ENCODE data around the gene POMGNT2.
A peak's percentile ranks its signal among the peaks of the same experiment; 100 is the strongest.

Gene POMGNT2

DNA sequence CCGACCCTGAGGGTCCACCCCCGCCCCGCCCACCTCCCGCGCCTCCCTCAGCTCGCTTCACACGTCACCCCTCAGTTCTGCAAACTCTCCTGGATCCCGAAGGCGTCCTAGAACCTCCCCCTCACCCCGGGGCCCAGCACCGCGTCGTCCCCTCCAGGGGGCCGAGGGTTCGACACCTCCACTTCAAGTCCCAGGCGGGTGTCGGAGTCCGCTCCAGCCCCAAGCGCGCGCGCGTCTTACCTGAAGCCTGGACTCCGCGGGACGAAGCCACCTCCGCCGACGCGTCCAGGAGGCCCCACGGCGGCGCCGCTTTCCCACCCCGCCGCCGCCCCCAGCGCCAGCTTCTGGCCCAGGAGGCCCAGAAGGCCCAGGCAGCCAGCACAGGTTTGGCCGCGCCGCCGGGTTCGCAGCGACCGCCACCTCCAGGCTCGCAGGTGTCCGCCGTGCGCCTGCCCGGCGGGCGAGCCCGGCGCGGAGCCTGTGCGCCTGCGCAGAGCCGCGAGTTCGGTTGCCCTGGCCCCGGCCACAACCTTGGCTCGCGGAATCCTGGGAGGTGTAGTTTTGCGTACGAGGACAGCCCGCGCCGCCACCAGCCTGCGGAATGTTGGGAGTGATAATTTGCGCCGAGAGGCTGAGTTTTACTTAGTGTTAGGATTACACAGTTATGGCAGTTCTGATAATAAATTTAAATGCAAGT, at the start of gene POMGNT2:
TSS of gene POMGNT2 (minus strand) at position 484 of the 697 bp plus-strand sequence. CDS start 24,648 bp downstream, outside the sequence.
- peak; percentile 91 for DNase-seq (ENCODE audit: low spot score)

DNA sequence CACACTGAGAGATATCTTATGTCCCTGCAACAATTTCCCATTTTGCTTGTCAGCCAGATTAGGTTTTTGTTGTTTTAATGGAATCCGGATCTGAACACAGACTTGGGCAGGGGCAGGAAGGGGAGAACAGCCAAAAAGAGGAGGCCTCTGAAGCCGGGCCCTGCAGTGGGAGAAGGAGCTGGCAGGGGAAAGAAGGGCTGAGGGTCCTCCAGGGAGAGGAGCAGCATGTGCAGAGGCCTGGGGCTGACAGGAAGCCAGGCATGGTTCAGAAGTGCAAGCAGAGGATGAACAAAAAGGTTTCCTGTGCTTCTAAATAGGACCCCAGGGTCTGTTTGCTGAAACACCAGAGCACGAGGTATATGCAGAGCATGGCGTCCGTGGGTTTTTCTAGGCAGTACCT, 49.1 kb upstream of the POMGNT2 start:
- DNase-seq (ENCODE audit: low spot score), result no peak

DNA sequence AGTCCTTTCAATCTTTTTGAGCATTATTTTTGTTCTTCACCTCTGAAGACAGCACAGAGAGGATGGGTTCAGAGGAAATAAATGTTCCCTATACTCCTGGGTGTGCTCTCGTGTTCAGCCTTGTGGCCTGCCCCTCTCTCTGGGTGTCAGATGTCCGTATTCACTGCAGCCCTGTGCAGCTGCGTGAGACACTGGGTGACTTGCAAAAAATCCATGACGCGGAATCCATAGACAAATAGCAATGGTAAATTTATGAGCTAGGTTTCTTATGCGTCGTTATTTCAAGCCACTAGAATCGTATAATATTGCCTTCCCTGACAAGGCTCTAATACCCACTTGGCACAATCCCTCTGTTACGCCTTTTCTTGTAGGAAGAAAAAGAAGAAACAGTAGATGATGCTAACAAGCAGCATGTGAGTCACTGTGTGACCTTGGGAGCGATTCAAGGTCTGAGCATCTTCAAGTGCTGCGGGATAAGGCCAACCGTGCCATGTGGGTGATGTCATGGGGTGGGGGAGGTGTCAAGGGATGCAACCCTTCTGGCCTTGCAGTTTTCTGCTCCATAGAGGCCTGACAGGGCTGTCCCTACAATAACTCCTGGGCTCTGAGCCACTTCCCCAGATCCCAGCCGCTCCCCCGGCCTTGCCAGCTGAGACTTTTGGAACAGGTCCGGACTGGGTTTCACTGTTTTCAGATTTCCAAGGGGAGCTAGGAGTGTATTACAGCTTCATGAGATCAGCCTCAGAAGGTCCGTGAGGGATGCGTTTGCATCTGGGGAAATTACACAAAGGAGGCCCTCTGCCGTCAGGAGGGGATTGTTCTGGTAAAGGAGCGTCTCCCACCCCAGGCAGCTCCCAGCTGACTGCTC, 47.6 kb upstream of the POMGNT2 start:
- no peak for DNase-seq (ENCODE audit: low spot score)

DNA sequence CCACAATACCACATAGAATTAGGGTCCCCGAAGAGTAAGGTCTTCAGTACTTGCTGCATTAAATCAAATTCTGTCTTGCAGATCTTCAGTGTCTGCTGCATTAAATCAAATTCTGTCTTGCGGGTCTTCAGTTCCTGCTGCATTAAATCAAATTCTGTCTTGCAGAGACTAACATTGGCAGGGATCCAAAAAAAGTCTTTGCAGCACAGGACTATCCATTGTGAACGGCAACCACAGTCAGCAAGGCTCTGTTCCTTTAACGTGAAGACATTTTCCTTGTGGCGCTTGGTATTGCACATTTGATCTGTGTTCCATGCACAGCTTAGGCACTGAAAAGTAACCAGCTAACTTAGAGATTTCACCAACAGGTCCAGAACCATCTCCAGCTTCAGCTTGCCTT, 46.8 kb upstream of the POMGNT2 start:
- no peak for DNase-seq (ENCODE audit: low spot score)

DNA sequence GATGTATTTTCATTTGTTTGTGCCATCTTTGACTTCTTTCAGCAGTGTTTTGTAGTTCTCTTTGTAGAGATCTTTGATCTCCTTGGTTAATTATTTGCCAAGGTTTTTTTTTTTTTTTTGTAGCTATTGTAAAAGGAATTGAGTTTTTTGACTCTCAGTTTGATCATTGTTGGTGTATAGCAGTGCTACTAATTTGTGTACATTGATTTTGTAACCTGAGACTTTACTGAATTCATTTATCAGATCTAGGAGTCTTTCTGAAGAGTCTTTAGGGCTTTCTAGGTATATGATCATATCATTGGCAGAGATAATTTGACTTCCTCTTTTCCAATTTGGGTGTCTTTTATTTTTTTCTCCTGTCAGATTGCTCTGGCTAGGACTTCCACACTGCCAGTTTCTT, 42.2 kb upstream of the POMGNT2 start:
- DNase-seq (ENCODE audit: low spot score), result no peak

DNA sequence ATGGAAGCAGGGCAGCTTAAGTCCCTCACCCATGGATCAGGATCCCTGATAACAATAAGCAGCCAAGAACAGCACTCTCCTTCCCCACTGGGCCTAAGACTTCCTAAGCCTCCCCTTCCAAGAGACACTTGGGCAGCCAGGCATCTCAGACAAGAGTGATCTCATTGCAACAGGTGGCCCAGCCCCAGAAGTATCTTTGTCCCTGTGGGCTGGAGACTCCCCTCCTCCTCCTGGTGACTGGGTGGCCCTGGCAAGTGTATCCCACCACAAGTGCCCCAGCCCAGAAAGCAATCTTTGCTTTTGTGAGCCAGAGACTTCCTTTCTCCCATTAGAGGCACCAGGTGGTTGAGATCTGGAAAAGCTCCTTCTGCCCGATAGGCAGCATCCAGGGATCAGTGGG, 40.7 kb upstream of the POMGNT2 start:
- no peak for DNase-seq (ENCODE audit: low spot score)

DNA sequence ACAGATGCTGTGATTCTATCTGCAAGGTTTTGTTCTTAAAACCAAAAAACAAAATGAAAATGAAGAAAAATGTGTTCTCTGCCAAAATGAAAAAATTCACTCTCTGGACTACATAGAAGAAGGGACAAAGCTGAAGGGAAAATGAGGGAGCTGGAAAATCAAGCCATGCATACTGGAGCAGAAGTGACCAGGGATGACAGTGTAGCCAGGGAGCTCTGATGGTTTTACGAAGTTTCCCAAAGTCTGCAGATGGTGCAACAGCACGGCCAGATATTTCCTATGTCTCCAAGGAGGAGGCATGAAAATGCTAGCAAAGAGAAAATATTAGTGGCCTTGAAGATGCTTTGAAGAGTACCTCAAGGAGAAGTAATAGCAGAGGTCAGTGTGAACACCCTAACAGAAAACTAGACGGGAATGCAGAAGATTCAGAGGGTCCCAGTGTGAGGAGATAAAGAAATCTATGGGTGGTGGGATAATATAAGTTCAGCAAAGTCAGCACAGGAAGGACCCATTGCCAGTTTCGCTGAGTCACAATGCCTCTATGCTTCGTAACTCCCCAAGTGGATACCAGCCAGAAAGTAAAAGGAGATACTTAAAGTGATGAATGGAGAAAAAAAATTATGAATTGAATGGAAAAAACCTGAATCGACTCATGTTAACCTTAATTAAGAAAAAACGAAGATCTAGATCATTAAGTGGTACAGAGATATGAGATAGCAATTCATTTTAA, 39.0 kb upstream of the POMGNT2 start:
- DNase-seq (ENCODE audit: low spot score), result no peak

DNA sequence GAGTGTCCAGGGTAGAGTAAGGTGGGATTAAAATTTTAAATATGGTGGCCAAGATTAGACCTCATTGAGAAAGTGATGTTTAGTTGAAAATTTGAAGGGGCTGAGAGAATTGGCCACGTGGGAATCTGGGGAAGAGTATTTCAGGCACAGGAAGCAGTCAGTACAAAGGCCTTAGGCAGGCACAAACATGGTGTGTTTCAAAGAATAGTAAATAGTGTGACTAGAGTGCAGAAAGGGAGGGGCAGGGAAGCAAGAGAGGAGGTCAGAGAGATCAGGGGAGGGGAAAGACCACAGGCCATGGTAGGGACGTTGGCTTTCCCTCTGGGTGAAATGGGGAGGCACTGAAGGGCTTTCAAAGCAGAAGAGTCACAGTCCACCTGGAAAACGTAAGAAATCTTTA, 36.6 kb upstream of the POMGNT2 start:
- DNase-seq (ENCODE audit: low spot score), result no peak

DNA sequence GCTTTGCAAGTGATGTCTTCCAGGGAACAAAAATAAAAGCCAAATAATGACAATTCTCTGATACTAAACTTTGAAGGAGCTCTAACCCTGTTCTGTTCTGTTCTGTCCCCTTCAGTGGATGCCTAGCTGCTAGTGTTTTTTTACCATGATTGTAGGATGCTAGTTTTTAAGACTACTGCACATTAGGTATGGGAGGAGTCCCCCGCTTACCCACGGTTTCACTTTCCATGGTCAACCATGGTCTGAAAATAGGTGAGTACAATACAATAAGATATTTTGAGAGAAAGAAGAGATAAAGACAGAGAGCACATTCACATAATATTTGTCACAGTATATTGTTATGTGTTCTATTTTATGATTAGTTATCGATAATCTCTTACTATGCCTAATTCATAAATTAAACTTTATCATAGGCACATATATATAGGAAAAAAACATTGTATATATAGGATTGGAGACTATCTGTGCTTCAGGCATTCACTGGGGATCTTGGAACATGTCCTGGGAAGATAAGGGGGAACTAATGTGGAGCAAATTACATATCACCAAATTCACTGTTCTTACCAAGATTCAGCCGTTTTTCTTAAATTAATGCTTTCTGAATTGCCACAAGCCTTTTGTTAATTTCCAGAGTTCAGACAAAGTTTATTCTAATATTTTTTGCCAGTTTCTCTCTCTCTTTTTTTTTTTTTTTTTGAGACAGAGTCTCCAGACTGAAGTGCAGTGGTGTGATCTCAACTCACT, 32.8 kb upstream of the POMGNT2 start:
- no peak for DNase-seq (ENCODE audit: low spot score)

DNA sequence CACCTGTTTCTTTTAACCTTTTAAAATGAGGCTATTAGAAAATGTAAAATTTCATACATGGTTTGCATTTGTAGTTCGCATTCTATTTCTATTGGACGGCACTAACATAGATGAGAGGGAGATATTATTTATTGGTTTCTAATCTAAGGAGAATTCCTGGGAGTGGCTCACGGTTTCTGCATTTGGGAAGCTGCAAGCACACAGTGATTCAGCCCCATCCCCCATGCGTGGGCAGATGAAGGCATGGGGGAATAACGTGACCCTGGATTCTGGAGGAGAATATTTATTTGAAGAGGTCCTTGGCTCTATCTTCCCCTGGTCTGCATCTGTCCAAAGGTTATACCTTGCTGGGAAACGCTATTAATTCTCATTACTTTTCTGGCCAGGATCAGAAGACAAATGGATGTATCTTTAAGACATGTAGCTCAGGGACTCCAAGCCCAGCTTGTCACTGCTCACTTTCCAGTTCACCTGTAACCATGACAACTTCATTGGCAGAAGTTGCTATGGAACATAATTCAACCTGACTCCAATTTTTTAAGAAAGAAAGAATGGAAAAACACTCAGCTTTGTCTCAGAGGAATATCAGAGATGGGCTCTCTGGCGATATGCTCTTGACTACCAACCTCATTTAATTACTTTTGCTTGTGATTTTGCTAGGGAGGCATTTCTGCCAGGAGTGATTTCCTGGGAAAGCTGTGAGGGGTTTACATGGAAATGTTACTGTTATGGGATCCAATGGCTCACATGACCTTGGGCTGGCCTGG, 27.2 kb upstream of the POMGNT2 start:
- DNase-seq (ENCODE audit: low spot score), result no peak

DNA sequence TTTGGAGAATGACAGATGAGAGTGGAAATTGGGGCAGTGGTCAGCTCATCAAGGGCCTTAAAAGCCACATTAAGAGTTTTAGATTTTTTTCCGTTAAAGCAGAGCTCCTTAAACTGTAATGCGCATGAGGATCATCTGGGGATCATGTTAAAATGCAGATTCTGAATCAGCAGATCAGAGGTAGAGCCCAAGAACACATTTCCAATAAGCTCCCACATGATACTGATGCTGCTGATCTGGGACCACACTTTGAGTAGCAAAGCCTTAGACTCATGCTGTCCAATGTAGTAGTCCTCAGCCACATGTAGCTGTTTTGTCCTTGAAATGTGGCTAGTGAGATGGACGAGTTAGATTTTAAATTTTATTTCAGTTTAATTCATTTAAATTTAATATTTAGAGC, 26.3 kb upstream of the POMGNT2 start:
- no peak for DNase-seq (ENCODE audit: low spot score)

DNA sequence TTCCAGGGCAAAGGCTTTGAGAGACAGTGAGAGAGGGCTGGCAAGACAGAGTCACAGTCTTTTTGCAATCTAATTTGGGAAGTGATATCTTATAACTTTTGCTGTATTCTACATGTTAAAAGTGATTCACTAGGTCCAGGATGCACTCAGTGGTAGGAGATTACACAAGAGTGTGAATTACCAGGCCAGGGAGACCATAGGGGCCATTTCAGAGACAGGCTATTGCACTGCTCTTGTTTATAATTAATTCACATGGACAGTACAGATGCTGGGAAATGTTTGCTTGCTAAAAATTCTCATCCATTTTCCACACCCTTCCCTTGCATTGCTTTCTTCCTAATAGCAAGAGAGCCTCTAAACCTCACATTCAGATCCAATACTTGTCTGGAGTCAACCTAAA, 22.6 kb upstream of the POMGNT2 start:
- DNase-seq (ENCODE audit: low spot score), result no peak

DNA sequence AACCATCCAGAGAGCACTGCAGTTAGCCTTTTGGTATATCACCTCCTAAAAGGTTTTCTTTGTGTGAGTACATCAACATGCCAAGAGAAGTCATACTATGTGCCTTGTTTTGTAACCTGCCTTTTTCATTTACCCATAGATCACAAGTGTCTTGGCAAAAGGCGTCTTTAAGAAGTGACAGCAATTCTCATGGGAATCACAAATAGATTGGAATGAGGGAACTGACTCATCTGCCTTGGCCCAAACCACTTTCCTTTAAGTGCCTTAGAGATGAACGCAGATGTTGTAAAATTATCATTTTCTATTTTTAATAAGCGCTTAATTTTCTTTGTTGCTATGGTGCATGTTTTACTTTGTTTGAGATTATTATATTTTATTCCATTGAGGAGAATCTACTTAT, 20.7 kb upstream of the POMGNT2 start:
- no peak for DNase-seq (ENCODE audit: low spot score)

DNA sequence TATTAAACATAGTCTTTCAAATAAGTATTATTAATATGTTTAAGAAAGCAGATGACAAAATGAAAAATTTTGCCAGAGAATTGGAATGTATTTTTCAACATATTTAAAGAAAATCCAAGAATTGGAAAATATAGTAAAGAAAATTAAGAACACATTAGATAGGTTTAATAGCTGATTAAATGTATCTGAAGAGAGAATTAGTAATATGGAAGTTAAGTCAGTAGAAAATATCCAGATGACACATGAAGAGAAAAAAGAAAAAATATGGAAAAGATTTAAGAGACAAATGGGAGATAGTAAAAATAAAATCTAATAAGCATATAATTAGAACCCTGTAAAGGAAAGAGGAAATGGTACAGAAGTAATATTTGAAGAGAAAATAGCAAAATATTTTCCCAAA, 18.0 kb upstream of the POMGNT2 start:
- no peak for DNase-seq (ENCODE audit: low spot score)

DNA sequence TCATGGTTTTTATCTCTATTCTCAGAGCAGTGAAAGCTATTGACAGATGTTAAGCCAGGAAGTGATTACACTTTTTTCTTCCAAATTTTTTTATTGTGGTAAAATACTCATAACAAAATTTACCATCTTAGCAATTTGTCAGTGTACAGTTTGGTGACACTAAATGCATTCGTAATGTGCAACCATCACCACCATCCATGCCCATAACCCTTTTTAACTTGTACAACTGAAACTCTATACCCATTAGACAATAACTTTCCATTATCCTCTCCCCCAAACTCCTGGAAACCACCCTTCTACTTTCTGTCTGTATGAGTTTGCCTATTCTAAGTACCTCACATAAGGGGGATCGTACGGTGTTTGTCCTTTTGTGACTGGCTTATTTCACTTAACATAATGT, 15.1 kb upstream of the POMGNT2 start:
- no peak for DNase-seq (ENCODE audit: low spot score)

DNA sequence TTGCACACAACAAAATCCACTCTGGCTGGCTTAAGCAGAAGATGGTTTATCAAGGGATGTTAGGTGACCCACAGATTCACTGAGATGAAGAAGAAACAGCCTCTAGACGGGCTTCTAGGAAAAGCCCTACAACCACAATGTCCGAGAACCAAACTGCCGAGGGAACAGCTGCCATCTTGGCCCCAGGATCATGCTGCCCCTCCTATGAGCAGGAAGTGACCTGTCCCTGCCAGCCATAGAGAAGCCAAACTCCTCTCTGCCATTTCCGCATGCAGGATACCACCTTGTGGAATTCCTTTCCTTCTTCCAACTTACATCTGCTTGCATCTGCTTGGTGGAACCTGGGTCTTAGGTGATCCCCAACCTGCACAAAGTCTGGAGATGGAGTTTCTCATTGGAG, 11.4 kb upstream of the POMGNT2 start:
- DNase-seq (ENCODE audit: low spot score), result no peak

DNA sequence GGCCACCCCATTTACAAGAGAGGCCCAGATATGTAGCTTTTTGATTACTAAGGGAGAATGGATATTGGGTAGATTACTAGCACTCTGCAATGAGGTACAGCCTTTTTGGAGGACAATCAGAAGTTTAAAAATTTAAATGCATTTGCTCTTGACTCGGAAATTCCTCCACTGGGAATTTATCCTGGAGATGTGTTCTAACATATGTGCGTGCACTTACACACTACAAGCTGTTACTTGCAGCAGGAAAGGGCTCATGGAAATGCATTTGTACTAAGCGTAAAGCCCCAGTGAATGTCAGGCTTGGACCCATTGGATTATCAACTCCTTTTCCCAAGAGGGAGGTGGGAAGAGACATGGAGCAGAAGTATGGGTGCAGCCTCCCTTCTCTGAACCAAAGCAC, 7.8 kb upstream of the POMGNT2 start:
- no peak for DNase-seq (ENCODE audit: low spot score)

DNA sequence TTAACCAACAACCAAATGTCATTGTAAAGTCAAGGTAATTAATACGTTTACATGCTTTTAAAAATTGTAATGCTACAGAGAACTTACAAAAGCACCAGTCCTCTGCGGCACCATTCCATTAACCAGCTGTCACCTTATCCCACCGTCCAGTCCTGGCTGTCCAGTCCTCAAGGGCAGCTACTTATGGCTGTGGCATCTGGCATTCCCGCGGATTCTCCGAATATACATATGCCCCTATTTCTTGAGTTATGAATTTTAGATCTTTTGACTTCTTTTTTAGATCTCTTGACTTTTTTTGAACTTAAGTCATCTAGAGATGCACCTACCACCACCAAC, 382 bp upstream of the POMGNT2 start:
- DNase-seq (ENCODE audit: low spot score), result no peak

DNA sequence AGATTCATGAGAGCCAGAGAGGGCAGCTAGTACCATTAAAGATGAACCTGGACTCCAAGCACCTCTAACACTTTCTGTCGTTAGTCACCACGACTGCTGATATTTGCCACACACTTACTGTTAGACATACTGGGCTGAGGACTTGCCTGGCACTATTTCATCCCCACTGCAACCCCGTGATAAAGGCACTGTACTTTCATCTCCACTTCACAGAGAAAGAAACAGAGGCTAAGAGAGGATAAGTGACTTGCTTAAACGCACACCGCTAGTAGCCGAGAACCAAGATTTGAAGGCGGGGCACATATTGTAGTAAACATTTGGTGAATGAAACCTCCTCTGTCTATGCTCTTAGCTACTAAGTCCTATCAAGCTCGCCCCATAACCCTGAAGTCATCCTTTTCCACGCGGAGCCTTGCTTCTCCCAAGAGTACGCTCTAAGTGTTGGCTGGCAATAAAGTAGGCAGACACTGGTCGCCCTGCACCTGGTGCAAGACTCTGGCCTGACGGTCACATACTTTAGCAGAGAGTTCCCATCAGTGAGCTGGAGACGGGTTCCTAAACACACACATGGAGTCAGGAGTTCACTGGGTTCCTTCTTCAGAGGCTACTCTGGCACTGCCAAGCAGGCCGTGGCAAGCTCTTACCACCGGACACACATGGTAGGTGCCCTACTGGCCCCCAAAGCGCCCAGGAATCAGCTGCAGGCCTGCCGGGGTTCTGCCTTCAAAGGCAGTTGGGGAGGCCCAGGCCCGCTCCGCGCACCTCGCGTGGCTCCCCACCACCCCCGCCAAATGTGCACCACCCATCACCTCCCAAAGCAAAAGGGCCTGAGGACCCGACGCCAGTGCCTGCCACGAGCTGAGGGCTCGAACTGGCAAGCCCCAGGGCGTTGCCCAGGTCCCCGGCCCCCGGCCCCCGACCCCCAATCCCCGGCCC, 951 bp downstream of the POMGNT2 start:
- no peak for DNase-seq (ENCODE audit: low spot score)

DNA sequence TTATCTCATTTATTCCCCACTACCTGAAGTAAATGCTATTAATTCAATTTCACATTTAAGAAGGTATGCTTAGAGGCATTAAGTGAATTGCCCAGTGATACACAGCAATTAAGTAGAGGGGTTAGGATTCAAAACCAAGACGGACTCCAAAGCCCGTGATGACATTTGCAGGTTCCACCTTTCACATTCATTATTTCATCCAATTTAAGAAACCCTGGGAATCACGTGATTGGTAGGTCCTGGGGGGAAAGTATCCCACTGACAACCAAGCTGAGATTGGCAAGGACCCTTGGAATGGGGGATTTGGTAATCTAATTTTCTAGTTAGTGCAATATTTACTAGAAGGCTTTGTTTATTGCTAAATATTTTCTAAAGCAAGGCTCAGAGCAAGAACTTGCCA, 1.8 kb downstream of the POMGNT2 start:
- no peak for DNase-seq (ENCODE audit: low spot score)
